ENCODE results near the gene TBL1XR1.

- no peak for TF ChIP-seq GATA2 (IDR thresholded peaks at IDR 0.05; ENCODE audit: low read depth, low read length)
- no peak for TF ChIP-seq GATA3 (IDR thresholded peaks at IDR 0.05; ENCODE audit: low read depth, low read length)
Measured at GRCh38 chr3:177194299-177194698, 3.0 kb downstream of the TBL1XR1 start.

All from SH-SY5Y (cell line).